Raji (cell line): ENCODE data around the gene SLC16A8.

Source experiments
- POLR2A ChIP-seq: IDR thresholded peaks from 2 replicates; pipeline ENCODE4 v1.6.1; 2011; ENCODE audit warnings: low read depth, low read length, control low read depth; ENCODE audit not compliant: insufficient read depth

SLC16A8 gene

DNA sequence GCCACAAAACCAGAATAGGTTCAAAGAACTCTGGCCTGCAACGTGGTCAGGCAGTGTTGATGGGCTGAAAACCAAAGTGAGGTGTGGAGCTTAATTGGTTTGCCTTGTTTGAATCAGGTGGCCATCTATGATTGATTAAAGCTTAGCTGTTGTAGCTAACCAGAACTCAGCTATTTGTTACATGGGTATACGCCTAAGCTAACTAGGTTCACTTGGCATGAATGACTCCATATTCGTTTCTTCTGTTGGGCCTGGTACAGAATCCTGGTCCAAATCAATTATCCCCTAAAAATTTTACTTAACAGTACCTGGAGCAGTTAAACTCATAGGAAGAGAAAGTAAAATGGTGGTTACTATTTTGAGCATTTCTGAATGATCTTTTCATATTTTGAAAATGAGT is 34.2 kb upstream of the SLC16A8 start:
- no peak for TF ChIP-seq POLR2A

DNA sequence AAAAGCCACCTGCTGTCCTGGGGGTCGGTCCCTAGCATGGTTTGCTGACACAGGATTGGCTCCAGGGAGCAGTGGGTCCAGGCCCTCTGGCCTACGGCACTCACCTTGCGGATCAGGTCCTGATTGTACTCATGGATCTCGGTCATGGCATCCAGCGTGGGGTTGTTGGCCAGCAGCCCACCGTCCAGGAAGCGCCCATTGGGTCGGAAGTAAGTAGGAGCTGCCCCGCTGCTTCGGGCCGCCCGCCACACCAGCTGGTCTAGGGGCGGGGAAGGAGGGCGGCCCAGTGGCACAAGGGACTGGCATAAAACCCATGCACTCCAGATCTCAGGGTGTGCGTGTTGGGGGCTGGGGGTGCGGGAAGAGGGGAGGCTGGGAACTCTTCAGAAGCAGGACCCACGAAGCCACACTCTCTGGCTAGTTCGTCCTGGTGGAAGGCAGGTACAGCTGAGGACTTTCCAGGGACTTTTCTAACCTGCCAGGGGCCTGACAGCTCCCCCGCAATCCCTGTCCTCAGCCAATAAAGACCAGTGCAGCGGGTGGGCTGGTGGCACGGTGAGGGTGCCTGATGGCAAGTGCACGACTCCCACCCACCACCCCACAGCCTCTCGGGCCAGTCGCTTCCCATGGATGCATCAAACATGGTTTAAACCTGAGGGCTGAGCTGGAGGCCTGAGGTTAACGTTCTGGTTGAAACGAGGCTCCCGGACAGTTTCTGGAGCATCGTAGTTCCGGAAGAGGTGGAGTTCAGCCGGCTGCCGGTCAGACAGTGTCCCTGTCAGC is 31.6 kb upstream of the SLC16A8 start:
- no peak for TF ChIP-seq POLR2A

GRCh38 chr22:38114484-38115398 is 30.8 kb upstream of the SLC16A8 start:
- no peak for TF ChIP-seq POLR2A

DNA sequence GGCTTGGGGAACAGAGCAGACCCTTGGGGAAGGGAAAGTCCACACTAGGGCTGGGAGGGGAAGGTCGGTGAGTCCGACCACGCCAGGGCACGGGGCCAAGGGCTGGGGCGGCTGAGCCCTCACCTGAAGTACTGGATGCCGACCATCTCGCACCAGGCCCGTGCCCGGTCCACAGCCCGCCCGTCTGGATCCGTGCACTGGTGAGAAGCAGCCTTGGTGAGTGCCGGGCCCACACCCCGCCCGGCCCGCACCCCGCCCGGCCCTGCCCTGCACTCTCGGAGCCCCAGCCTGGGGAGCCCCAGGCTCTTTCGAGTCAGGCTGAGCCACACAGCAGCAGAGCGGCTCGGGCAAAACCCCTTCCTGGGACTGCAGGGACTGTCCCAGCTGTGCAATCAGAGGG is 28.4 kb upstream of the SLC16A8 start:
- no peak for TF ChIP-seq POLR2A

GRCh38 chr22:38111925-38112355 is 28.0 kb upstream of the SLC16A8 start:
- no peak for TF ChIP-seq POLR2A

GRCh38 chr22:38110863-38111852 is 27.2 kb upstream of the SLC16A8 start:
- no peak for TF ChIP-seq POLR2A

DNA sequence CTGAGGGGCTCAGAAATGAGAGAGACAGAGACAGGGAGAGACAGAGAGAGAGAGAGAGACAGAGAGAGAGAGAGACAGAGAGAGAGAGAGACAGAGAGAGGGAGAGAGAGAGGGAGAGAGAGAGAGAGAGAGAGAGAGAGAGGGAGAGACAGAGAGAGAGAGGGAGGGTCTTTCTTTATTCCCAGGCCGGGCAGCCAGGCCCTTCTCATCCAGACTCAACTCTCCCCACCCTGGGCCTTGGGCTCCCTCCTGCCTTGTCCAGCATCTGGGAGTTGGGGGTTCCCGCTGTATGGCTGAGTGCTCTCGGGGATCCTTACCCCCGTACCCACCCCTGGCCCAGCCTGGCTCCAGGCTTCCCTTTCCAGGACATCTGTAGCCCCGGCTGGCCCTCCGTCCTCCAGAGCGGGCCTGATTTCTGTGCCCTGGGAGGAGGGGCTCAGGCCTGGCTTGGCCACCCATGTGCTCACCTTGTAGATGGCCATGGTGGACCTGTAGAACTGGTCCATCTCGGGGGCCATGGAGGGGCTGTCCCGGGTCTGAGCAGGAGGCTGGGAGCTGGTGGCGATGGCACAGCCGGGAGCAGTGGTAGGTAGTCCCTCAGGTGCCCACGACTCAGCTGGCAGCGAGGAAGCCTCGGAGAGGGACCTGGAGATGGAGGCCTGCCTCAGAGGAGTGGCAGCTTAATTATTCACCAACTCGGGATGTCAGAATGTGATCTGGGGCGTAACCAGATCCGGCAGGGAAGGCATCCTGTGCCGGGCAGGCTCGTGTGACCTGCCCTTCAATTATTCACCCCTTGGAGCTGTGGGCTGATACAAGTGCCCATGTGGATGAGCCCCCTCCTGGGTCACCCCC is 26.3 kb upstream of the SLC16A8 start, which contains the start of gene BAIAP2L2:
BAIAP2L2 (minus strand) TSS at position 677 of the 855 bp plus-strand sequence; CDS start at position 518, 159 bp downstream.
- TF ChIP-seq POLR2A: no peak

DNA sequence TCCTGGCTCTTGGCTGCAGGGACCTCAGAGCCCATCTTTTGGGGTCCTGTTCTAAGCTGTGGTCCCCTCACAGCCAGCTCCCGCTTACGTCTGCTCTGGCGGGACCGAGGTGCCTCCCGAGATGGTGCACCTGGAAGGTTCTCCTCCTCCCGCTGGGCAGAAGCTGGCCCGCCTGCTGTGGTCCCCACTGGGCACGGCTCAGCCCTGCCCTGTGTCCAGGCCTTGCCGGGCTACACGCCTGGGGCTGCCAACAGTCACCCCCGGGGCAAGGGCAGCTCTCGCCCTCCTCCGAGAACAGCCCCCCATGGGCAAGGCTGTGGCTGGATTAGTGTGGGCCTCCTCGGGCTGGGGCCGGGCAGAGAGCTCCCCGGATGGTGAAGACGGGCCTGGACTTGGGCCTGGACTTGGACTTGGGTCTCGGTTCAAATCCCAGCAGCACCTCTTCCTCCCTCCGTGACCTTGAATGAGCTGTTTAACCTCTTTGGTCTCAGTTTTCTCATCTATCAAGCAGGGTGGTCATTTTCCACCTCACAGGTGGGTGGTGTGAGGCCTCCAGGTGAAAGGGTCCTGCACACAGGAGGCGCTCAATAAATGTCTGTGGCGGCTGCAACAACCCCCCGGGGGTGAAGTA is 25.5 kb upstream of the SLC16A8 start:
- TF ChIP-seq POLR2A: no peak

DNA sequence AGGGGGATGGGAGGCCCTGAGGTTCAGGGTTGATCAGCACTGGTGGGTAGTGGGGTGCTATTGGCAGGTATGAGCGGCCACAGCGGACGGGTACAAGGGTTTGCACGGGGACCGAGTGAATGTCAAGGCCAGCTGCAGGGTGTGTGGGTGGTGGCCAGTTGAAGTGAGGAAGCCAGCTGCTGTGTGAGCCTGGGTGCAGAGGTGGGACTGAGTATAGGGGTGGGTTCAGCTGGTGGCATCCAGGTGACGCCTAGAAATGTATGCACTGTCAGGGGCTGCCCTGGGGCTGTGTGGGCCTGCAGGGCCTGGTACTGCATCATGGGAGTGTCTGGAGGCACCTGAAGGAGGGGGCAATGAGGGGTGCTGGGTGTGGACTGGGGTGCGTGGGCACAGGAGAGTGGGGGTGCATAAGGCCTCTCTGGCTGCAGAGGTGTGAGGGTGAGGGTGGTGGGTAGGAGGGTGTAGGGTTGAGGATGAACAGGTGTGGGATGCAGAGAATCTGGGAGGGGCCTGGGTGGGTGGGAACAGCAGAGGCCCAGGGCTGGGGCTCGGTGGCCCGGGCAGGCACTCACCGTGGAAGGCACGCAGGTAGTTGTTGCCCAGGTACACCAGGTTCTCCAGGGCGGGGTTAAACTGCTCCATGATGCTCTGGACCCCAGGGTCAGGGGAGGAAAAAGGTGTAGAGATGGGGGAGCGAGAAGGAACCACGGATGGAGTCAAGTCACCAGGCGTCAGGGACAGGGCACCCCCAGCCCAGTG is 24.8 kb upstream of the SLC16A8 start:
- no peak for TF ChIP-seq POLR2A

GRCh38 chr22:38107692-38108515 is 23.9 kb upstream of the SLC16A8 start:
- TF ChIP-seq POLR2A: no peak

DNA sequence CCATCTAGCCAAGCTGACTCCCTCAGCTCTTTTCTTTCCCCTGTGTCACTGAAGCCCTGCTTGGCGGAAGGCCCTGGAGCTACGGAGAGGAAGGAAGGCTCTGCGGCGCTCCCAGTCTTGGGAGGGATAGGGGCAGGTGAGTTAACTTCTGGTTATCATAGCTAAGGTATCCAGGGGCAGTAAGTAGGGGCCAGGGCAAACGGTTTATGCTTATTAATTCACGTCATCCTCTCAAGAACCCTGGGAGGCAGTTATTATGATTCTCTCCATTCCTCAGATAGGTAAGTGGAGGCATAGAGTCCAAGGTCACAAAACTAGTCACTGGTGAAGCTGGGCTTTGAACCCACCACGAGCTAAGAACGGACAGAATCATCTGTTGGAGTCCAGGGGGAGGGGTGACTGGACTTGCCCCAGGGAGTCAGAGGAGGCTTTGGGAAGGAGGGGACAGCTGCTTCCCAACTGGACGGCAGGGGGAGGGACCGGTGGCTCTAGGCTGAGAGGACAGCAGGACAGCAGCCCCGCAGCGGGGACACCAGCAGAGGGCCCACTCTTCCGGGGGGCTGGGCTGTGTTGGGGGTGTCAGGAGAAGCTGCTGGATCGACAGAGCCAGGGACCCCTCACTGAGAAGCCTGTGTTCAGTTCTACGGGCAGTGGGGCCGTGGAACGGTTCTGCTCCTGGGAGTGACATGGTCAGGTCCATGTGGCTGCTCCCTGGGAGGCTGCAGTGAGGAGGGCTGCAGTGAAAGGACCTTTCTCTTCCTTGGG is 23.0 kb upstream of the SLC16A8 start:
- no peak for TF ChIP-seq POLR2A

DNA sequence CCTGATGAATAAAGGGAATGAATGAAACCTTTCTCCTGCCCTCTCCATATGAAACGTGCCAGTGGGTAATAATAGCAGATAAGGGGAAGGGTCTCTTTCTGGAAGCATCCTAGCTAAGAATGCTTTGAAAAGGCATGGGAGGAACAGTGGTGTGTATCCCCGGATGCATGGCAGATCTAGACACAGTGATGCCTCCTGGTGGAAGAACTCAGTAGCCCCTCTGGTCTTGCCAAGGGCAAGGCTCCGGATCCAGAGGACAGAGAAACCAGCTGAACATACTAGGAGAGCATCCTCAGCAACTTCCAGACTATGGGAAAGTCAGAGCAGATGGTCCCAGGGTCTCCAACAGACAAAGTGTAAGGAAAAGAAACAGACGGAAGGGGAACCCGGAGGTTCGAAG is 20.1 kb upstream of the SLC16A8 start:
- no peak for TF ChIP-seq POLR2A
